Nephron progenitor cell (in vitro differentiated cells): ENCODE results near the gene RSPO3.
"Not testable (repeated sequence)": the region's sequence is repeated elsewhere in the genome, so short reads cannot be mapped to it uniquely, and the experiment has no call there.

Source experiments
- DNase-seq: peaks from one replicate; pipeline ENCODE4 v3.0.0; 2021
- H3K27ac Mint-ChIP-seq: 2 replicates; pipeline ENCODE4 v1.8.0; 2021; ENCODE audit warnings: mild to moderate bottlenecking, moderate library complexity, mixed read lengths
- H3K27me3 Mint-ChIP-seq: 2 replicates; pipeline ENCODE4 v1.8.0; 2021; ENCODE audit warnings: mild to moderate bottlenecking, low read depth, mixed read lengths; ENCODE audit not compliant: poor library complexity
- H3K36me3 Mint-ChIP-seq: 2 replicates; pipeline ENCODE4 v1.8.0; 2021; ENCODE audit warnings: low read depth, mixed read lengths
- H3K4me1 Mint-ChIP-seq: 2 replicates; pipeline ENCODE4 v1.8.0; 2021; ENCODE audit warnings: mixed read lengths
- H3K4me3 Mint-ChIP-seq: 2 replicates; pipeline ENCODE4 v1.8.0; 2021; ENCODE audit warnings: mild to moderate bottlenecking, moderate library complexity, mixed read lengths
- H3K9me3 Mint-ChIP-seq: 2 replicates; pipeline ENCODE4 v1.8.0; 2021; ENCODE audit warnings: mild to moderate bottlenecking, moderate library complexity, mixed read lengths
- CTCF ChIP-seq: fragments of 200-600 bp; sonication (generic); IDR thresholded peaks from 2 replicates; pipeline ENCODE4 v1.5.0; 2021; ENCODE audit warnings: antibody characterized with exemption

Gene RSPO3

GRCh38 chr6:127216810-127217789 is 98.6 kb downstream of the RSPO3 start:
- no peak overlapping the region for H3K27ac Mint-ChIP-seq
- no peak for DNase-seq
- no peak for TF ChIP-seq CTCF
- peaks cover 5% of the 10 kb centered on the region for H3K36me3 Mint-ChIP-seq
- no peak overlapping the region for H3K4me3 Mint-ChIP-seq
- peaks cover 8% of the 10 kb centered on the region for H3K9me3 Mint-ChIP-seq
- H3K4me1 Mint-ChIP-seq: no peaks in the 10 kb centered on the region
- H3K27me3 Mint-ChIP-seq: peaks cover 3% of the 10 kb centered on the region

- DNase-seq: no peak
- no peak for TF ChIP-seq CTCF
- no peak overlapping the region for H3K27ac Mint-ChIP-seq
- H3K4me1 Mint-ChIP-seq: no peaks in the 10 kb centered on the region
- peaks cover 5% of the 10 kb centered on the region for H3K9me3 Mint-ChIP-seq
- peaks cover 7% of the 10 kb centered on the region for H3K27me3 Mint-ChIP-seq
- peaks cover 4% of the 10 kb centered on the region for H3K36me3 Mint-ChIP-seq
- H3K4me3 Mint-ChIP-seq: no peak overlapping the region
These were observed 101.4 kb downstream of the RSPO3 start for GRCh38 chr6:127219869-127220268.

DNA sequence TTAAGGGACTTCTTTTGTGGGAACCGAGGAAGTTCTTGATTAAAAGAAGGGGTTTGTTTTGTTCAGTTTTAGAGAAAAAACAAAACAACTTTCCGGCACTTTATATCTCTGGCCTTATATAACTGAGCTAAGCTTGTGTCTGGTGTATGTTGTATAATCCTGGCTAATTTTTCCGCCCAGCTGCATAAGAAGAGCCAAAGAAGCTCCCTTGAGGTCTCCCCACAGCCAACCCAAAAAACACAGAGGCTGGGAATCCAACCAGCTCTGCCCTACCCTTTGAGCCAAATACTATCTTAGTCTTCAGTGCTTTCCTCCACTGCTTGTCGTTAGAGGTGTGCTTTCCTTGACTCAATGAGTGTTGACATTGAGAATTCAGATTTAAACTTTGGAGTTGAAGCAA is 102.7 kb downstream of the RSPO3 start:
- Mint-ChIP-seq H3K27me3 (peaks cover 7% of the 10 kb centered on the region), H3K36me3 (no peaks in the 10 kb centered on the region), H3K9me3 (no peaks in the 10 kb centered on the region), H3K4me1 (no peaks in the 10 kb centered on the region), H3K4me3 (no peak overlapping the region), H3K27ac (no peak overlapping the region)
- DNase-seq: no peak
- TF ChIP-seq CTCF: no peak

GRCh38 chr6:127222418-127222817 is 103.9 kb downstream of the RSPO3 start:
- peaks cover 7% of the 10 kb centered on the region for H3K27me3 Mint-ChIP-seq
- H3K27ac Mint-ChIP-seq: no peak overlapping the region
- no peaks in the 10 kb centered on the region for H3K9me3 Mint-ChIP-seq
- no peak for TF ChIP-seq CTCF
- H3K4me3 Mint-ChIP-seq: no peak overlapping the region
- H3K4me1 Mint-ChIP-seq: no peaks in the 10 kb centered on the region
- H3K36me3 Mint-ChIP-seq: no peaks in the 10 kb centered on the region
- DNase-seq: no peak

DNA sequence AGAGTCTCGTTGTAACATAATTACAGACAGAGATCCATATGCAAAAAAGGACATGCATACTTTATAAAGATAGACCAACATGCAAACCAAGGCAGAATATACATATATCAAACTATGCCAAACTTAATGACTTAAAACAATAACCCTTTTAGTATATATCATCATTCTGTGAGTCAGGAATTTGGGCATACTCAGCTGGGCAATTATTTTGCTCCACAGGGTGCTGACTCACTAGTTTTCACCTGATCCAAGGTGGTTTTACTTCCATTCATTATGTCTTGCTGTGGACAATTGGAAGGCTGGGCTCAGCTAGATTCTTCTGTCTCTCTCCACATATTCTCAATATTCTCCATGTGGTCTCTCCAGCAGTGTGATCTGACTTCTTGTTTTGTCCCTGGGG is 107.0 kb downstream of the RSPO3 start:
- H3K9me3 Mint-ChIP-seq: peaks cover 12% of the 10 kb centered on the region
- peaks cover 1% of the 10 kb centered on the region for H3K36me3 Mint-ChIP-seq
- H3K27me3 Mint-ChIP-seq: peaks cover 10% of the 10 kb centered on the region
- no peak overlapping the region for H3K4me3 Mint-ChIP-seq
- no peaks in the 10 kb centered on the region for H3K4me1 Mint-ChIP-seq
- no peak for DNase-seq
- no peak overlapping the region for H3K27ac Mint-ChIP-seq
- TF ChIP-seq CTCF: no peak

GRCh38 chr6:127233819-127234218 is 115.3 kb downstream of the RSPO3 start:
- not testable (repeated sequence) for H3K4me1 Mint-ChIP-seq, H3K27ac Mint-ChIP-seq, H3K36me3 Mint-ChIP-seq, H3K27me3 Mint-ChIP-seq, H3K4me3 Mint-ChIP-seq, DNase-seq
- H3K9me3 Mint-ChIP-seq: peaks cover 80% of the 10 kb centered on the region
